Measurements from ENCODE around the gene MGRN1.

DNA sequence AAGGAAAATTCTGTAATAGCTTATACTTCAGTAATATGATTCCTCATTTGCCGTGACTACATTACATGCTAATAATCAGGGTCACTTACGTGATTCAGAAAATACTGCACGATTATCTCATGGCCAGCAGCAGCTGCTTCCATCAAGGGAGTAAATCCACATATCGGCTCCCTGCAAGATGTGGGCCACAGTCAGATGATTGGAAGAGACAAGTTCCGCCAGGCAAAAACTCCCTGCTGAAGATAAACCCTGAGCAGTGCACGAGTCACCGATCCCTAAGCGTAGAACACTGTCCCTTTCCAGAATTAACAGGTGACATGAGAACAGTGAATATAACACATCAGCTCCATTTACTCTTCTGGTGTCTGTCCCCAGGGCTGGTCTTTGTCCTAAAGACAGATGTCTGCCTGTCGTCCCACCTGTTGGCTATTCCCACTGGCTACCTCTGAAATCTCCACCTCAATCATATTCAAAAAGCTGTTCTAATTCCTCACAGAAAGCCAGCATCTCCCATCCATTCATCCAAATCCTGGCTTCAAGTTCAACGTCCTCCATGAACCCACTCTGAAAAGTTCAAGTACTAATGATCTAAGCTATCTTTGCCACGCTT is 100.1 kb downstream of the MGRN1 start:
- TF ChIP-seq CTCF (IDR thresholded peaks at IDR 0.05; ENCODE audit: insufficient read depth, low read depth, low read length) (no peak), EZH2 (IDR thresholded peaks at IDR 0.05; ENCODE audit: insufficient read depth, low read length) (no peak)

All from astrocyte (in vitro differentiated cells and primary cell).